ENCODE data around the gene SAMHD1. TPM values are rescaled to one million over a fixed set of nuclear protein-coding genes. Genes with fewer than 3 reads are reported as not detected.
"Not testable (repeated sequence)": the region's sequence is repeated elsewhere in the genome, so short reads cannot be mapped to it uniquely, and the experiment has no call there.

Gene SAMHD1
- total RNA-seq, result 26.7 TPM

DNA sequence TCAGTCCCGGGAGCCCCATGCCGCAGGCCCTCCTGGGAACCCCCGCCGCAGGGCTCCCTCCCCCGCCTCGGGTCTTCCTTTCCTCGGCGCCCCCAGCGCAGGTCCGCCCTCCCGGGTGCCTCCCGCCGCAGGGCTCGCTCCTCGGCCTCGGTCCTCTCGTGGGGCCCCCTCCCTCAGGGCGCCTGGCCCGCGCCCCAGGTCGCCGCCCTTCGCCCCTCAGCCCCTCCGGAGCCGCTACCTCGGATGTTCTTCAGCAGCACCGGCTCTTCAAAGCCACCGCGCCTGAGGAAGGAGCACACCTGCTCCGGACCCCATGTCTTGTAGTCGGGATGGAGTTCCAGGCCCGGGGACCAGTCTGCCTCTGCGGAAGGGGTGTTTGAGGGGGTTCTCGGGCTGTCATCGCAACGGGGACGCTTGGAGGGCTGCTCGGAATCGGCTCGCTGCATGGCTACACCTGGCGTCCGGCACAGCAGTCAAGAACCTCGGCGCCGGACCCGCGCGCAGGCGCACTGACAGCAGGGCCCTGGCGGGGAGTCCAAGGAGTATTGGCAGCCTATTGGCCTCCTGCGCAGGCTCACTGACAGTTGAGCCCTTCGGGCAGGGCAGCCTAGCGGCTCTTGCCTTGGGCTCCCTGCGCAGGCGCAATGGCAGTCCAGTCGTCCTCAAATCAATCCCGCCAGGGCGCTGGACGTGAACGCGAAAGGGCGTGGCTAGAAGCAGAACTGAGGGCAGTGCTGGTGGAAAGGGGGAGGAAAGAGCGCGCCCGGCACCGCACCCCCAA lies at the start of gene SAMHD1:
Gene SAMHD1 (minus strand): TSS at position 511 of the 781 bp plus-strand sequence. CDS start 65 bp downstream, at position 446.
- peak; percentile 98 for DNase-seq

DNA sequence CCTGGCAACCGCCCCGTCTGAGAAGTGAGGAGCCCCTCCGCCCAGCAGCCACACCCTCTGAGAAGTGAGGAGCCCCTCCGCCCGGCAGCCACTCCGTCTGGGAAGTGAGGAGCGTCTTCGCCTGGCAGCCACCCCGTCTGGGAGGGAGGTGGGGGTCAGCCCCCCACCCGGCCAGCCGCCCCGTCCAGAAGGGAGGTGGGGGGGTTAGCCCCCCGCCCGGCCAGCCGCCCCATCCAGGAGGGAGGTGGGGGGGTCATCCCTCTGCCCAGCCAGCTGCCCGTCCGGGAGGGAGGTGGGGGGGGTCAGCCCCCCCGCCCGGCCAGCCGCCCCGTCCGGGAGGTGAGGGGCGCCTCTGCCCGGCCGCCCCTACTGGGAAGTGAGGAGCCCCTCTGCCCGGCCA lies 48.7 kb upstream of the SAMHD1 start:
- not testable (repeated sequence) for DNase-seq

DNA sequence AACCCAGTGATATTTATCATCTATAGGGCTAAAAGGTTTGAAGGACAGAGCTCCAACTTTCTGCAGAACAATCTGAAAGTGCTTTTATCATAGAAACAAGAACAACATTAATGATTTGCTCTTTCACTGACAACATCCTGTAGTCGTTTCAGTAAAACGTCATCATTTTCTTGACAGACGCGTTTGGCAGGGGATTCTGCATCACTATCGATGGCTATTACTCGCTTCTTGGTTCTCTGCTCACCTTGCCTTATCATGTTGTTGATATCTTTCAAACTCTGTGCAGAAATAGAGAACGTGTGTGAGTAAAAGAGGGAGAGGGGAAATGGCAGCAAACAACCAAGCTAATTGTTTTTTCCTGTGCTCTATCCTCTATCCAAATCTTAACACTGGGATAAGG lies 47.1 kb upstream of the SAMHD1 start:
- no peak for DNase-seq

DNA sequence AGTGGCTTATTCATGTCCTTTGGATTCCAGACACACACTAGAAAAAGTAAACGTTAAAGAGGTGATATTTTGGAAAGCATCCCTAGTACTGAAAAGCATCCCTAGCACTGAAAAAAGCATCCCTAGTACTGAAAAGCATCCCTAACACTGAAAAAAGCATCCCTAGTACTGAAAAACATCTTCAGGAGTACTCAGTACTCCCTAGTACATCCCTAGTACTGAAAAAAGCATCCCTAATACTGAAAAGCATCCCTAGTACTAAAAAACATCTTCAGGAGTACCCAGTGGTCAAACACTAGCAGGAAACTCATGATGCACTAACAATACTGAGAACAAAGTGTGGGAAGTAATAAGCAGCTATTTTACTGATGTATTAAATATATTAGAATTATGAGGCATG lies 45.6 kb upstream of the SAMHD1 start:
- DNase-seq, result no peak

DNA sequence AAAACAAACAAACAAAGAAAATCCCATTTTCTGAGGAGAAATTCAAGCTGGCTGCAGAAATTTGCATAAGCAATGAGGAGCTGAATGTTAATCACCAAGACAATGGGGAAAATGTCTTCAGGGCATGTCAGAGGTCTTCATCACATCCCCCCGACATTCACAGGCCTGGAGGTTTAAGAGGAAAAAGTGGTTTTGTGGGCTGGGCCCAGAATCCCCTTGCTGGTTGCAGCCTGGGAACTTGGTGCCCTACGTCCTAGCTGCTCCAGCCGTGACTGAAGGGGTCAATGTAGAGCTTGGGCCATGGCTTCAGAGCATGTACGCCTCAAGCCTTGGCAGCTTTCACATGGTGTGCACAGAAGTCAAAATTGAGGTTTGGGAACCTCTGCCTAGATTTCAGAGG lies 42.7 kb upstream of the SAMHD1 start:
- not testable (repeated sequence) for DNase-seq

DNA sequence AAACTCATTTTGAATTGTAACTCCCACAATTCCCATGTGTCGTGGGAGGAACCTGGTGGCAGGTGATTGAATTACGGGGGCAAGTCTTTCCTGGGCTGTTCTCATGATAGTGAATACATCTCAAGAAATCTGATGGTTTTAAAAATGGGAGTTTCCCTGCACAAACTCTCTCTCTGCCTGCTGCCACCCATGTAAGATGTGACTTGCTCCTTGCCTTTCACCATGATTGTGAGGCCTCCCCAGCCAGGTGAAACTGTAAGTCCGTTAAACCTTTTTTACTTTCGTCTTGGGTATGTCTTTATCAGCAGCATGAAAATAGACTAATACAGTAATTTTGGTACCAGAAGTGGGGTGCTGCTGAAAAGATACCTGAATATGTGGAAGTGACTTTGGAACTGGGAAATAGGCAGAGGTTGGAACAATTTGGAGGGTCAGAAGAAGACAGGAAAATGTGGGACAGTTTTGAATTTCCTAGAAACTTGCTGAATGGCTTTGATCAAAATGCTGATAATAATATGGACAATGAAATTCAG lies 41.4 kb upstream of the SAMHD1 start:
- DNase-seq, result no peak

DNA sequence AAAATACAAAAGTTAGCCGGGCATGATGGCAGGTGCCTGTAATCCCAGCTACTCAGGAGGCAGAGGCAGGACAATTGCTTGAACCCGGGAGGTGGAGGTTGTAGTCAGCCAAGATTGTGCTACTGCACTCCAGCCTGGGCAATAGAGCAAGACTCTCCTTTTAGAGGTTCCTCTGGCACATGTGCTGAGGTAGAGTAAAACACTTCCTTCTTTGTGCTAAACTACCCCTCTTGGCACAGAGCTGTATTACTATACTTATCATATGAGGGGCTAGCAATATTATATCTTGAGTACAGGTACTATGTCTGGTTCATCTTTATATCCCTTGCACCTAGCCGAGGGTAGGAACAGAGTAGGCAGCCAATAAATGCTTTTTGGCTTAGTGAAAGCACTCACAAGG lies 40.2 kb upstream of the SAMHD1 start:
- DNase-seq, result no peak

DNA sequence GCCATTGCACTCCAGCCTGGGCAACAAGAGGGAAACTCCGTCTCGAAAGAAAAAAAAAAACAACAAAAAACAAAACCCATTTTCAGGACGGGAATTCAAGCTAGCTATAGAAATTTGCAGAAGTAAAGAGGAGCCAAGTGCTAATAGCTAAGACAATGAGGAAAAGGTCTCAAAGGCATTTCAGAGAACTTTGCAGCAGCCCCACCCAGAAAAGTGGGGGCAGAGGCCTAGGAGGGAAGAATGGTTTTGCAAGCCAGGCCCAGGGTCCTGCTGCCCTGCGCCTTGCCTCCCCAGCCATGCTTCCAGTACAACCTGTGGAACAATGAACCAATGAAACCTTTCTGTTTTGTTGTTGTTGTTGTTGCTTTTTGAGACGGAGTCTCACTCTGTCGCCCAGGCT lies 38.3 kb upstream of the SAMHD1 start:
- no peak for DNase-seq

DNA sequence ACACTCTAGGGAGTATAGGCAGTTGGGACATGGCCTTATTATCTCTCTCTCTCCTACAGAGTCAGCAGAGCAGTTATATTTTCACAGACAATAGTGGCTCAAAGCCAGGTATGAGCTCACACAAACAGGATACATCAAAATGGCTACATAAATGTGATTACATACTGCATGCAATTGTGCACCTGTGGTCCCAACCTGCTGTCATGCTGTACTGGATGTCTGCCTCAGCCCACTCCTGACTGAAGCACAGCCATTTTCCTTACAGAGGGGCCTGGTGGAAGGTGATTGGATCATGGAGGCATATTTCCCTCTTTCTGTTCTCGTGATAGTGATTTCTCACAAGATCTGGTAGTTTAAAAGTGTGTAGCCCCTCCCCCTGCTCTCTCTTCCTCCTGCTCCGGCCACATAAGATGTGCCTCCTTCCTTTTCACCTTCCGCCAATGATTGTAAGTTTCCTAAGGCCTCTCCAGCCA lies 37.0 kb upstream of the SAMHD1 start:
- no peak for DNase-seq

DNA sequence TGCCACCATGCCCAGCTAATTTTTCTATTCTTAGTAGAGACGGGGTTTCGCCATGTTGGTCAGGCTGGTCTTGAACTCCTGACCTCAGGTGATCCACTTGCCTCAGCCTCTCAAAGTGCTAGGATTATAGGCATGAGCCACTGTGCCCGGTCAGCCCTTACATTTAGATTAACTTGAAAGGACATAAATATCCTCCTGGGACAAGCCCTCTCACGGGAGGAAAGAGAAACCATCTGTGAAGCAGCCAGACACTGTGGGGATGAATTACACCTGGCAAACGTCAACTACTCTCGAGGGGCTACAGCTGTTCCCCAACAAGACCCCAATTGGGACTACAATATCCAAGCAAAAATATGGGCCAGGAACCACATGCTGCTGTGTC lies 32.7 kb upstream of the SAMHD1 start:
- DNase-seq, result no peak

DNA sequence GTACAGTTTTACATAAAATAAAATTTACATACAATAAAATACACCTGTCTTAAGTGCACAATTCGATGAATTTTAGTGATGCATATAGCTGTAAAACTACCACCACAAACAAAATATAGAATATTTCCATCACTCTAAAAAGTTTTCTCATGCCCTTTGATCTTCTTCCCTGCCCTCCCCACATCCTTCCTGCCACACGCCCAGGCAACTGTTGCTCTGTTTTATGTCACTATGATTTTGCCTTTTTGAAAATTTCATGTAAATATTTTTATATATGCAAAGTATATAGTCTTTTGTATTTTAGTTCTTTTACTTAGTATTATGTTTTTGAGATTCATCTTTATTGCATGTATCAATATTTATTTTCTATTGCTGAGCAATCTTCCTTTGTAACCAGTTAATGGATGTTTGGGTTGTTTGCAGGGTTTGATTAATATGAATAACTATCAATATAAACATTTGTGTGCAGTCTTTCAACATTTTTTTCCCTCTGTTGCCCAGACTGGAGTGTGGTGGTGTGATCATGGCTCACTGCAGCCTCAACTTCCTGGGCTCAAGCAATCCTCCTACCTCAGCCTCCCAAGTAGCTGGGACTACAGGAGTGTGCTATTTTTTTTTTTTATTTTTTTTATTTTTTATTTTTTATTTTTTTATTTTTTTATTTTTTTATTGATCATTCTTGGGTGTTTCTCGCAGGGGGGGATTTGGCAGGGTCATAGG lies 23.8 kb upstream of the SAMHD1 start:
- DNase-seq, result no peak

DNA sequence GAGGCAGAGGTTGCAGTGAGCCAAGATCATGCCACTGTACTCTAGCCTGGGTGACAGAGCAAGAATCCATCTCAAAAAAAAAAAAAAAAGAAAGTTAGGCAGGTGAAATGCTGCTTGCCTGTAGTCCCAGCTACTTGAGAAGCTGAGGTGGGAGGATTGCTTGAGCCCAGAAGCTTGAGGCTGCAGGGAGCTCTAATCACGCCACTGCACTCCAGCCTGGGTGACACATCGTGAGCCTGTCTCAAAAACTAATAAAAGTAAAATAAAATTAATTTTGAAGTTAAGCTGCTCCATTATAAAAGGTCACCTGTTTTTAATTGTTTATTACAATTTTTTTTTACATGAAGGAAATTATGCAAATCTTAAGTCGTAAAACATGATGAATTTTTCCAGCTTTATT lies 23.2 kb upstream of the SAMHD1 start:
- DNase-seq, result no peak

DNA sequence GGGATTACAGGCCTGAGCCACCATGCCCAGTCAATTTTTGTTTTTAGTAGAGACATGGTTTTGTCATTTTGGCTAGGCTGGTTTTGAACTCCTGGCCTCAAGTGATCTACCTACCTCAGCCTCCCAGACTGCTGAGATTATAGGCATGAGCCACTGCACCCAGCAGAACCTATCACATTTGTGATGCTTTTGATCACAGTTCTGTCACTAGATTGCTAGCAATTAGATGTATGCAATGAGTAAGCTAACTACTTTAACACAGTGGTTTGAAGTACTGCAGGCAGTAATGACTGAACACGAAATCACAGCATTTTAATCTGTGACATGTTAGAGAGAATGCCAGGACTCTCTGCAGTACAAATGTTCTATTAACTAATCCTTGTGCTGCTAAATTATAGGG lies 19.6 kb upstream of the SAMHD1 start:
- no peak for DNase-seq

DNA sequence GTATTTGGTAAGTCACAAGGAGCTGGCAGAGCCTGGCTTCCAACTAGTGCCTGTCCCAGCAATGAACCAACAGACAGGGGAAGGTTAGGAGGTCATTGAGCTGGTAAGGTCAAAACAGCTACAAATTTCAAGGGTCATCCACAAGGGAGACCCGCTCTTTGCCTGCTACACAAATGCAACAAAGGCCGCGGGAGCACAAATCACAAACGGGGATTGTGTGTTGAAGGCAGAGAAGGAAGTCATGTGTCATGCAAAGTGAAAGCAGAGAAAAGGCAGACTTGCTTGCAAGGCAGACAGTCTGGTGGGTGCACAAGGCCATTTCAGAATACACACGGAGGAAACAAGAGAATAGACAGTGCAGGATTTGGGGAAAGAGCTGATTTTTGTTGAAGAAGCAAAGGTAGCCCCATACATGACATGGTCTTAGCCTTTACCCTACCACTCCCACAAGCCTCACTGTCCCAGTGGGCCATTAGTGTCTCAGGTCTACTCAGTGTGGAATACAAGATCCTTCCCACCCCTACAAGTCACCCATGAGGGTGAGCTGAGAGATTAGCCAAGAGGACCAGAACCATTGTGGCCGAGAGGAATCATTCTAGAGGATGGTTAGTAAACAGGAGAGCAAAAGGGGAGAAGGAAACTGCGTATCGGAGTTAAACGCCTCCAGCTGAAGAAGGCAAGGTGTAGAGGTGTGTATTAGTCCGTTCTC lies 18.1 kb upstream of the SAMHD1 start:
- DNase-seq, result no peak

DNA sequence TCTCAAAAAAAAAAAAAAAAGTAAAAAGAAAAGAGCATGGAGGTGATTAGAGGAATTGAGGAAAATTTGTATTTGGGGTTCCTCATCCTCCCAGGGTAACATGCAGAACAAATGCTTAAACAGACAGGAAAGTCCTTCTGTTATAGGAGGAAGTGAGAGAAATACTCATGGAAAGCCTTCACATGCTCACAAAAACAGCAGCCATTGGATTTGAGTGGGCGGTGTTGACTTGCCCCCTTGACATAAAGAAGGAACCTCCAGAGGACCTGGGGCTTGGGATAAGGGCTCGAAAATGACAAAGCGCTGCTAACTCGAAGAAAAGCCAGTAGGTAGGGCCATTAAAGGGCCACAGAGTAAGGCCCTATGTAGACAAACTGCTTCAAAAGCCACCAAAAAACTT lies 17.5 kb upstream of the SAMHD1 start:
- DNase-seq, result no peak

DNA sequence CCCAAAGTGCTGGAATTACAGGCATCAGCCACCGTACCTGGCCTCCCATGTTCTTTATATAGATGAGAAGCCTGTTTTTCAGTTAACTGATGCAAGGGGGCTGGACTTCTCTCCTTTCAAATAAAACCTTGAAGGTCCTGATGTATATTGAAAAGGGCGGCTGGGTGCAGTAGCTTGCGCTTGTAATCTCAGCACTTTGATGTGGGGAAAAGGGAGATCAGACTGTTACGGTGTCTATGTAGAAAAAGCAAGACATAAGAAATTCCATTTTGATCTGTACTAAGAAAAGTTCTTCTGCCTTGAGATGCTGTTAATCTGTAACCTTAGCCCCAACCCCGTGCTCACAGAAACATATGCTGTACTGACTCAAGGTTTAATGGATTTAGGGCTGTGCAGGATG lies 16.1 kb upstream of the SAMHD1 start:
- DNase-seq, result no peak

DNA sequence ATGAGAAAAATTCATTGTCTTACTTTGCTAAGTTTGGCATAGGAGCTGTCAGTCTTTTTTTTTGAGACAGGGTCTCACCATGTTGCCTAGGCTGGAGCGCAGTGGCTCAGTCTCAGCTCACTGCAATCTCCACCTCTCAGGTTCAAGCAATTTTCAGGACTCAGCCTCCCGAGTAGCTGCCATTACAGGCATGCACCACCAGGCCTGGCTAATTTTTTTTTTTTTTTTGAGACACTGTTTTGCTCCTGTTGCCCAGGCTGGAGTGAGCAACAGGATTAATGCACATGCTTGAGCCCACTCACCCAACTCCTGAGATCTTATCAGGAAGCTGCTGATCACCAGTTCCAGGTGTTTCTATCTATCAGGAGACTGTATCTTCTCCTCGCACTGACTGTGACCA lies 15.5 kb upstream of the SAMHD1 start:
- not testable (repeated sequence) for DNase-seq

DNA sequence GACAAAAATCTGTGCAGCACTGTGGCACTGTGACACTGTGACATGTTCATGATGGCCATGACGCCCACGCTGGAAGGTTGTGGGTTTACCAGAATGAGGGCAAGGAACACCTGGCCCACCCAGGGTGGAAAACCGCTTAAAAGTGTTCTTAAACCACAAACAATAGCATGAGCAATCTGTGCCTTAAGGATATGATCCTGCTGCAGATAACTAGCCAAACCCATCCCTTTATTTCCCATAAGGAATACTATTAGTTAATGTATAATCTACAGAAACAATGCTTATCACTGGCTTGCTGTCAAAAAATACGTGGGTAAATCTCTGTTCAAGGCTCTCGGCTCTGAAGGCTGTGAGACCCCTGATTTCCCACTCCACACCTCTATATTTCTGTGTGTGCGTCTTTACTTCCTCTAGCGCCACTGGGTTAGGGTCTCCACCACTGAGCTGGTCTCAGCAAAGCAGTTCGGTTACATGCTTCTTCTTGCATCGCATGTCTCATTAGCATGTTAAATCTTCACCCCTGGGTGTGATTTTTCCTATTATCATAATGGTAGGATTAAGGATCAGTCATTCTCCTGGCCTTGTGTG lies 10.9 kb upstream of the SAMHD1 start:
- not testable (repeated sequence) for DNase-seq

DNA sequence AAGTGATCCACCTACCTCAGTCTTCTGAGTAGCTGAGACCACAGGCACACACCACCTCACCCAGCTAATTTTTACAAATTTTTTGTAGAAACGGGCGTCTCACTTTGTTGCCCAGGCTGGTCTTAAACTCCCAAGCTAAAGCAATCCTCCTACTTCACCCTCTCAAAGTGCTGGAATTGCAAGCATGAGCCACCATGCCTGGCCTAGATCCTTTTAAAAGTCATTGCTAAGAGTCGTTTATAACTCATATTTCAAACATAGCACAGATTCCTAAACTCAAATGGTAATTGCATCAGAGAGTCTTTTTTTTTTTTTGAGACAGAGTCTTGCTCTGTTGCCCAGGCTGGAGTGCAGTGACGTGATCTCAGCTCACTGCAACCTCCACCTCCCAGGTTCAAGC lies 7.7 kb upstream of the SAMHD1 start:
- no peak for DNase-seq

DNA sequence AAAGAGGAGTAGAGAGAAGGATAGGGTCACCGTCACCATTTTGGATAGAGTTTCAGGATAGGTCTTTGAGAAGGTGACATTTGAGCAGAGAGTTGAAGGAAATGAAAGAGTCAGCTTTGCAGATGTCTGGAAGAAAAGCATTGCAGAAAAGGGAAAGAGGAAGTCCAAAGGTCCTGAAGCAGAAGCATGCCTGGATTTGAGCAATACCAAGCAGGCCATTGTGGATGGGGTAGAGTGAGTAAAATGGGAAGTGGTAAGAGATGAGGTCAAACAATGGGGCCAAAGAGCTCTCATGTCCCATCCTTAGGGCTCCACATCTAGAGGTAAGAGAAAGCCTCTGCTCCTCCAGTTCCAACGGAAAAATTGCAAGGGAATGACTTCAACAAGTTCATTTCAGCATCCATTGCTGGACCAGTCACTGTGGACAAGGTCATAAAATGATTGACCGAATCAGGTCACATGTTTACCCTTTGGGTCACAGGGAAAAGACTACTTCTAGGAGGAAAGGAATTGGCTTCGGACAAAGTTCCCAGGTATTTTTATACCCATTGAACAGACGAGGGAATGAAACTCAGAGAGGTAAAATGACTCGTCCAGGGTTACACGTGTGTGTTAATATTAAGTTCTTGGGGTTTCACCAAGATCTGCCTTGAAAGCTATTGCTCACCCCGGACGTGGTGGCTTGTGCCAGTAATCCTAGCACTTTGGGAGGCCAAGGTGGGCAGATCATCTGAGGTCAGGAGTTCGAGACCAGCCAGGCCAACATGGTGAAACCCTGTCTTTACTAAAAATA lies 6.6 kb upstream of the SAMHD1 start:
- no peak for DNase-seq

DNA sequence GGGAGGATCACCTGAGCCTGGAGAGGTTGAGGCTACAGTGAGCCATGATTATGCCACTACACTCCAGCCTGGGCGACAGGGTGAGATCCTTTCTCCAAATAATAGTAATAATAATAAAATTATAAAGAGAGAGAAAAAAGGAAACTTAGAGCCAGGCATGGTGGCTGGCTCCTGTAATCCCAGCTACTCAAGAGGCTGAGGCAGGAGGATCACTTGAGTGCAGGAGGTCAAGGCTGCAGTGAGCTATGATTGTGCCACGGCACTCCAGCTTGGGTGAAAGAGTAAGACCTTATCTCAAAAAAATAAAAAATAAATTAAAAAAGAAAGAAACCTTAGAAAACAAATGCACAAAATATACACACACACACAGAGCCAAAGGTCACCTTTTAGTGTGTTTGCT lies 5.2 kb upstream of the SAMHD1 start:
- DNase-seq, result no peak

DNA sequence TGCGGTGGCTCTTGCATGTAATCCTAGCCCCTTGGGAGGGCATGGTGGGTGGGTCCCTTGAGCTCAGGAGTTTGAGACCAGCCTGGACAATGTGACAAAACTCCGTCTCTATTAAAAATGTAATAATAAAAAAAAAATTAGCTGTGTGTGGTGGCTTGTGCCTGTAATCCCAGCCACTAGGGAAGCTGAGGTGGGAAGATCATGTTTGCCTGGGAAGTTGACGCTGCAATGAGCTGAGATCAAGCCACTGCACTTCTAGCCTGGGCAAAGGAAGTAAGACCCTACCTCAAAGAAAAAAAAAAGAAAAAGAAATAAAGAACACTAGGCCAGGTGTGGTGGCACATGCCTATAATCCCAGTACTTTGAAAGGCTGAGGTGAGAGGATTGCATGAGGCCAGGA lies 4.5 kb upstream of the SAMHD1 start:
- no peak for DNase-seq

Data from occipital lobe (tissue), 2 donors.